ENCODE results near the gene CEP152. TPM values are rescaled to one million over a fixed set of nuclear protein-coding genes. Genes with fewer than 3 reads are reported as not detected.

CEP152 gene
- total and polyA plus RNA-seq, 4 donors, result 0.30 to 9.7 (median 3.5) TPM

DNA sequence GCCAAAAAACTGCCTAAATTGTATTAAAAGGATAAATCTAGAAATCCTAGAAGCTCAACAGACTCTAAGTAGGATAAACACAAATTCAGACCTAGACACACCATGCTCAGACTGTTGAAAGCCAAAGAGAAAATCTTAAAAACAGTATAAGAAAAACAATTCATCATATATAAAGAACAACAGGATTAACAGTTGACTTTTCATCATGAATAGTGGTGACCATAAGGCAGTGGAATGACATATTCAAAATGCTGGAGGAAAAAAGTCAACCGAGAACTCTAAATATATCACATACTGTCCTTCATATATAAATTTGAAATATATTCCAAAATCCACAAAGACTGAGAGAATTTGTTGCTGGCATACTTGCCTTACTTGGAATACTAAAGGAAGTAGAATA lies 77.3 kb downstream of the CEP152 start:
- no peak for DNase-seq (ENCODE audit: low spot score)
- TF ChIP-seq, protein P1, sequence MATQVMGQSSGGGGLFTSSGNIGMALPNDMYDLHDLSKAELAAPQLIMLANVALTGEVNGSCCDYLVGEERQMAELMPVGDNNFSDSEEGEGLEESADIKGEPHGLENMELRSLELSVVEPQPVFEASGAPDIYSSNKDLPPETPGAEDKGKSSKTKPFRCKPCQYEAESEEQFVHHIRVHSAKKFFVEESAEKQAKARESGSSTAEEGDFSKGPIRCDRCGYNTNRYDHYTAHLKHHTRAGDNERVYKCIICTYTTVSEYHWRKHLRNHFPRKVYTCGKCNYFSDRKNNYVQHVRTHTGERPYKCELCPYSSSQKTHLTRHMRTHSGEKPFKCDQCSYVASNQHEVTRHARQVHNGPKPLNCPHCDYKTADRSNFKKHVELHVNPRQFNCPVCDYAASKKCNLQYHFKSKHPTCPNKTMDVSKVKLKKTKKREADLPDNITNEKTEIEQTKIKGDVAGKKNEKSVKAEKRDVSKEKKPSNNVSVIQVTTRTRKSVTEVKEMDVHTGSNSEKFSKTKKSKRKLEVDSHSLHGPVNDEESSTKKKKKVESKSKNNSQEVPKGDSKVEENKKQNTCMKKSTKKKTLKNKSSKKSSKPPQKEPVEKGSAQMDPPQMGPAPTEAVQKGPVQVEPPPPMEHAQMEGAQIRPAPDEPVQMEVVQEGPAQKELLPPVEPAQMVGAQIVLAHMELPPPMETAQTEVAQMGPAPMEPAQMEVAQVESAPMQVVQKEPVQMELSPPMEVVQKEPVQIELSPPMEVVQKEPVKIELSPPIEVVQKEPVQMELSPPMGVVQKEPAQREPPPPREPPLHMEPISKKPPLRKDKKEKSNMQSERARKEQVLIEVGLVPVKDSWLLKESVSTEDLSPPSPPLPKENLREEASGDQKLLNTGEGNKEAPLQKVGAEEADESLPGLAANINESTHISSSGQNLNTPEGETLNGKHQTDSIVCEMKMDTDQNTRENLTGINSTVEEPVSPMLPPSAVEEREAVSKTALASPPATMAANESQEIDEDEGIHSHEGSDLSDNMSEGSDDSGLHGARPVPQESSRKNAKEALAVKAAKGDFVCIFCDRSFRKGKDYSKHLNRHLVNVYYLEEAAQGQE (IDR thresholded peaks at IDR 0.05), result no peak
- TF ChIP-seq HNF4A (conservative IDR thresholded peaks at IDR 0.05), result no peak
- TF ChIP-seq YY1 (IDR thresholded peaks at IDR 0.05), result no peak
- TF ChIP-seq SP1 (IDR thresholded peaks at IDR 0.05), result no peak
- TF ChIP-seq FOXA1 (IDR thresholded peaks at IDR 0.05), result no peak
- TF ChIP-seq HNF4G (IDR thresholded peaks at IDR 0.05), result no peak
- Histone ChIP-seq H3K9ac (ENCODE audit: low read depth in 1 of 2, low read length in 2 of 2) (no peak overlapping the region), H3K4me1 (ENCODE audit: control insufficient read depth in 4 of 4, insufficient read depth in 4 of 4, low read length in 3 of 4) (no peaks in the 10 kb centered on the region), H3K27ac (ENCODE audit: low read depth in 1 of 2, low read length in 2 of 2) (no peak overlapping the region), H3K9me3 (ENCODE audit: control insufficient read depth in 4 of 4, low read length in 3 of 4) (no peaks in the 10 kb centered on the region), H3K4me3 (ENCODE audit: low read depth in 1 of 3, low read length in 3 of 3) (no peak overlapping the region), H3K36me3 (ENCODE audit: control insufficient read depth in 4 of 4, insufficient read depth in 3 of 4, low read depth in 1 of 4, low read length in 3 of 4) (no peaks in the 10 kb centered on the region), H3K27me3 (ENCODE audit: control insufficient read depth in 4 of 4, insufficient read depth in 4 of 4, low read length in 3 of 4) (no peaks in the 10 kb centered on the region)
- 100% methylated on average over 1 of the region's 1 CpG for WGBS

DNA sequence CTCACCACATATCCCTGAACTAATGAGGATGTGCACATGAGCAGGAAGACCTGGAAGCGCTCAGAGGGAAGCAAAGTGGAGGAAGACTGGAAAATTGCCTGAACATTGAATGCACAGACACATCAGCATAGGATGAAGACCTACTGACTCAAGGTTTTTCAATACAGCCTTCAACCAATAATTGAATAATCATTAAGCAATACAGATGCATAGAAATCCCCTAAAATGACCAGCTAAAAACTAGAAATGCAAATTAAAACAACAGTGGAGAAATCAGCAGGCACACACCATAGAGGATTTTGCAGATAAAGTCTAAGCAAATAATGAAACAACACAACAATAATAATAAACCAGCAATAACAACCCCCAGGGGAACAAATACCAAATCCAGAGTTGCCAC lies 80.4 kb downstream of the CEP152 start:
- H3K9ac ChIP-seq (ENCODE audit: low read depth in 1 of 2, low read length in 2 of 2), result no peak overlapping the region

More for the DNA sequence above, 80.4 kb downstream of the CEP152 start:
- Histone ChIP-seq H3K4me3 (ENCODE audit: low read depth in 1 of 3, low read length in 3 of 3) (no peak overlapping the region), H3K9me3 (ENCODE audit: control insufficient read depth in 4 of 4, low read length in 3 of 4) (no peaks in the 10 kb centered on the region), H3K27me3 (ENCODE audit: control insufficient read depth in 4 of 4, insufficient read depth in 4 of 4, low read length in 3 of 4) (no peaks in the 10 kb centered on the region), H3K36me3 (ENCODE audit: control insufficient read depth in 4 of 4, insufficient read depth in 3 of 4, low read depth in 1 of 4, low read length in 3 of 4) (no peaks in the 10 kb centered on the region), H3K27ac (ENCODE audit: low read depth in 1 of 2, low read length in 2 of 2) (no peak overlapping the region), H3K4me1 (ENCODE audit: control insufficient read depth in 4 of 4, insufficient read depth in 4 of 4, low read length in 3 of 4) (no peaks in the 10 kb centered on the region)
- TF ChIP-seq YY1 (IDR thresholded peaks at IDR 0.05) (no peak), EGR1 (IDR thresholded peaks at IDR 0.05; ENCODE audit: low read depth in 2 of 2) (no peak), TAF1 (conservative IDR thresholded peaks at IDR 0.05) (no peak), HNF4A (conservative IDR thresholded peaks at IDR 0.05) (no peak), GABPA (IDR thresholded peaks at IDR 0.05 in 1 of 2, conservative IDR thresholded peaks at IDR 0.05 in 1 of 2) (no peak), FOXA1 (IDR thresholded peaks at IDR 0.05) (no peak), HNF4G (IDR thresholded peaks at IDR 0.05) (no peak), RXRA (IDR thresholded peaks at IDR 0.05) (no peak), FOXA2 (IDR thresholded peaks at IDR 0.05) (no peak), JUND (IDR thresholded peaks at IDR 0.05) (no peak)
- TF ChIP-seq, protein P2, sequence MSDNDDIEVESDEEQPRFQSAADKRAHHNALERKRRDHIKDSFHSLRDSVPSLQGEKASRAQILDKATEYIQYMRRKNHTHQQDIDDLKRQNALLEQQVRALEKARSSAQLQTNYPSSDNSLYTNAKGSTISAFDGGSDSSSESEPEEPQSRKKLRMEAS (IDR thresholded peaks at IDR 0.05), result no peak
- TF ChIP-seq, protein P3, sequence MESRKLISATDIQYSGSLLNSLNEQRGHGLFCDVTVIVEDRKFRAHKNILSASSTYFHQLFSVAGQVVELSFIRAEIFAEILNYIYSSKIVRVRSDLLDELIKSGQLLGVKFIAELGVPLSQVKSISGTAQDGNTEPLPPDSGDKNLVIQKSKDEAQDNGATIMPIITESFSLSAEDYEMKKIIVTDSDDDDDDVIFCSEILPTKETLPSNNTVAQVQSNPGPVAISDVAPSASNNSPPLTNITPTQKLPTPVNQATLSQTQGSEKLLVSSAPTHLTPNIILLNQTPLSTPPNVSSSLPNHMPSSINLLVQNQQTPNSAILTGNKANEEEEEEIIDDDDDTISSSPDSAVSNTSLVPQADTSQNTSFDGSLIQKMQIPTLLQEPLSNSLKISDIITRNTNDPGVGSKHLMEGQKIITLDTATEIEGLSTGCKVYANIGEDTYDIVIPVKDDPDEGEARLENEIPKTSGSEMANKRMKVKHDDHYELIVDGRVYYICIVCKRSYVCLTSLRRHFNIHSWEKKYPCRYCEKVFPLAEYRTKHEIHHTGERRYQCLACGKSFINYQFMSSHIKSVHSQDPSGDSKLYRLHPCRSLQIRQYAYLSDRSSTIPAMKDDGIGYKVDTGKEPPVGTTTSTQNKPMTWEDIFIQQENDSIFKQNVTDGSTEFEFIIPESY (IDR thresholded peaks at IDR 0.05), result no peak
- TF ChIP-seq, protein P4, sequence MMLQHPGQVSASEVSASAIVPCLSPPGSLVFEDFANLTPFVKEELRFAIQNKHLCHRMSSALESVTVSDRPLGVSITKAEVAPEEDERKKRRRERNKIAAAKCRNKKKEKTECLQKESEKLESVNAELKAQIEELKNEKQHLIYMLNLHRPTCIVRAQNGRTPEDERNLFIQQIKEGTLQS (IDR thresholded peaks at IDR 0.05), result no peak
- TF ChIP-seq, protein P5, sequence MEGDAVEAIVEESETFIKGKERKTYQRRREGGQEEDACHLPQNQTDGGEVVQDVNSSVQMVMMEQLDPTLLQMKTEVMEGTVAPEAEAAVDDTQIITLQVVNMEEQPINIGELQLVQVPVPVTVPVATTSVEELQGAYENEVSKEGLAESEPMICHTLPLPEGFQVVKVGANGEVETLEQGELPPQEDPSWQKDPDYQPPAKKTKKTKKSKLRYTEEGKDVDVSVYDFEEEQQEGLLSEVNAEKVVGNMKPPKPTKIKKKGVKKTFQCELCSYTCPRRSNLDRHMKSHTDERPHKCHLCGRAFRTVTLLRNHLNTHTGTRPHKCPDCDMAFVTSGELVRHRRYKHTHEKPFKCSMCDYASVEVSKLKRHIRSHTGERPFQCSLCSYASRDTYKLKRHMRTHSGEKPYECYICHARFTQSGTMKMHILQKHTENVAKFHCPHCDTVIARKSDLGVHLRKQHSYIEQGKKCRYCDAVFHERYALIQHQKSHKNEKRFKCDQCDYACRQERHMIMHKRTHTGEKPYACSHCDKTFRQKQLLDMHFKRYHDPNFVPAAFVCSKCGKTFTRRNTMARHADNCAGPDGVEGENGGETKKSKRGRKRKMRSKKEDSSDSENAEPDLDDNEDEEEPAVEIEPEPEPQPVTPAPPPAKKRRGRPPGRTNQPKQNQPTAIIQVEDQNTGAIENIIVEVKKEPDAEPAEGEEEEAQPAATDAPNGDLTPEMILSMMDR (IDR thresholded peaks at IDR 0.05; ENCODE audit: low read depth, low read length, missing input control), result no peak
- TF ChIP-seq, protein P1 (IDR thresholded peaks at IDR 0.05), result no peak
- DNase-seq (ENCODE audit: low spot score), result no peak
- 97% methylated on average over 1 of the region's 1 CpG for WGBS
